GM21825 (cell line): ENCODE measurements around the gene ATG16L2.
"Not testable (repeated sequence)": the region's sequence is repeated elsewhere in the genome, so short reads cannot be mapped to it uniquely, and the experiment has no call there.

Experiments used
- ATAC-seq: cut with Tn5 transposase; IDR thresholded peaks from one replicate; pipeline ENCODE4 v1.9.1; 2021; ENCODE audit warnings: mild to moderate bottlenecking, moderate library complexity; ENCODE audit not compliant: unreplicated experiment

ATG16L2 gene

DNA sequence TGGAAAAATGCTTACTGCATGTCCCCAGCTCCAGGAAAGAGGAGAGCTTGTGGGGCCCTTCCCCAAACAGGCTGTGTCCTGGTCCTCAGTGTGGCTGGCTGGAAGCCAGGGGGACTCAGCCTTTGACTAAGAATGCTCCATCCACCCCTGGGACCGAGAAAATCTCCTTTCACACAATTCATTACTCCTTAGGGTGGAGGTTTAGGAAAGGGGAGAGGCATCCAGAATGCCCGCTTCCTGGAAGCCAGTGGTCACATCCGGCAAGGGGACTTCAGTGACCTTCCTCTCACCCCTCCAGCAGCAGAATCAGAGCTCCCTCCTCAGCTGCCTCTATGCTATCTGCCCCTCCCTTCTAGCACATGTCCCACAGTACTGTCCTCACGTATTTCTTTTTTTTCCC, 21.9 kb downstream of the ATG16L2 start:
- ATAC-seq, result no peak

DNA sequence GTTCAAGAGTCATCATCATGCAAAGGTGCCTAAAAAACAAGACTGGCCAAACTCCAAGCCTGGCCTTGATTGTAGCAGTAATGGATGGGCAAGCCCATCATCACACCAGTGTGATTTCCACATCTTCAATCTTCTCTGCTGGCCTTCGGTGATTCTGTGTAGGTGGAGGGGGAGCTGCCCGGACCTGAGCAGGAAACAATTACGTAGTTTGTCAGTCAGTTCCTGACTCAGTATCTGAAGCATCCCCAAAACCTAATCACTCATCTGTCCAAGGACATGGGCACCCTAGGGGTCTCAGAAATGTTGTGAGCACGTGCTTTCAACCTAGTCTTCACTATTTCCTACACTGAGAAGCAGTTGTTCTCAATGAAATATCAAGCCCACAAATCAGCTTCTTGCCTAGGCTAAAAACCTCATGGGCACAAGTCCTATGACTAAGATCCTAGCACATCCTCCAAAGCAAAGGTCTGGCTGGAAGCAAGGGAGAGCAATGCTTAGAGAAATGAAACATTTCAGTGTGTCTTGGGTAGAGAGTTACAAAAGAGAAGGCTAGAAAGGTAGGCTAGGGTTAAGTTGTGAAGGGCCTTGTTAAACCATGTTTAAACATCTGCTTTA, 24.6 kb downstream of the ATG16L2 start:
- ATAC-seq, result no peak

DNA sequence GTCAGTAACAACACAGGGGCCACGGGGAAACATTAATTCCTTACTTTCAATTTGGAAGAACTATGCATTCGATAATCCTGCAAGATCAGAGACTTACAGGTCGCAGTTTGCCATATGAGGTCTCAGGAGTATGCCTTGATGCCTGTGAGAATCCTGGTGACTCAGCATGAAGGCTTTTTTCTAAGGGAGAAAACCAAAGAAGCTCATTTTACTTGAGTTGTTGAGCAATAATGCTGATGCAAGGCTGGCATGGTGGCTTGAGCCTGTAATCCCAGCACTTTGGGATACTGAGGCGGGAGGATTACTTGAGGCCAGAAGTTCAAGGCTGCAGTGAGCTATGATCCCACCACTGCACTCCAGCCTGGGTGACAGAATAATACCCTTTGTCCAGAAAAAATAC, 26.6 kb downstream of the ATG16L2 start:
- ATAC-seq, result no peak

- ATAC-seq, result no peak
These were observed 27.2 kb downstream of the ATG16L2 start for GRCh38 chr11:72841397-72841796.

DNA sequence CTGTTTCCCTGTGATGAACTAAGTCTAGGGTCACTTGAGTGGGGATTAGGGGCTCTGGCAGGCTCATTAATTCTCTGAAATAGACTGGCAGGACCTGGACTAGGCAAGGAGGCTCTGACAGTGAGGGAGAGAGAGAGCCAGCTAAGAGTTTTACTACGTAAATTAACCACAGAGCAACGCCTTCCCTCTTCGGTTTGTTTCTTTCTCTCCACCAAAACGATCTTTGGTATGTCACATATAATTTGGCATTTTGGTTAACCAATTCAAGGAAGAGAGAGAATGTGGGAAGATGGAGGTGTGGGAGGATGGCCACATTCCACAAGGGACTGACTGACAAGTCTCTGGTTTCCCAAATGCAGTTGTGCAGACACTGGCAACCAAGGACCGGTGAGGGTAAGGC, 27.9 kb downstream of the ATG16L2 start:
- ATAC-seq, result no peak

- ATAC-seq, result no peak
These were observed 28.6 kb downstream of the ATG16L2 start for GRCh38 chr11:72842653-72843330.

DNA sequence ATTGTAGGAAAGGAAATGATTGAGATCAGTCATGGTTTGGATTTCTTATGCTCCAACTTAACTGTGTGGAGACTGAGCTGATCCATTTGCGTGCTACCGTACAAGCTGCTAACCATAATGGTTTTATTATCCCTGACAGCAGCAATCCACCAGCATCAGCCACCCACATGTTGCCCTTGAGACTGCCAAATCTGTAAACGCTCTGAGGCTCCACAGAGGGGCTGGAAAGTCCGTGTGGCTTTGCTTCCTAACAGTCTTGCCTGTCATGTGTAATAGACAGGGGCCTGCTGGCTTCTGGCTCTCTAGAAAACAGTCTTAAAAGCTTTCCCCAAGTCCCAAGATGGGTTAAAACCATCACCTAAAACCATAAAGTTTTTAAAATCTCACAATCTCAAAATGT, 30.1 kb downstream of the ATG16L2 start:
- ATAC-seq, result no peak

- ATAC-seq, result no peak
These were observed 34.7 kb downstream of the ATG16L2 start for GRCh38 chr11:72848846-72849466.

DNA sequence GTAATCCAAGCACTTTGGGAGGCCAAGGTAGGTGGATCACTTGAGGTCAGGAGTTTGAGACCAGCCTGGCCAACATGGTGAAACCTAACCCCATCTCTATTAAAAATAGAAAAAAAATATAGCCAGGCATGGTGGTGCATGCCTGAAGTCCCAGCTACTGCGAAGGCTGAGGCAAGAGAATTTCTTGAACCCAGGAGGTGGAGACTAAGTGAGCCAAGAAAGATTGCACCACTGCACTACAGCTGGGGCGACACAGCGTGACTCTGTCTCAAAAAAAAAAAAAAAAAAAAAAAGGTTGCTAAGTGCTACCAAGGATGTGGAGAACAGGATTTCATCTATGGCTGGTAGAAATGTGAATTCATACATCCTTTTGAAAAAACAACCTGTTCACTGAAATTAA, 36.6 kb downstream of the ATG16L2 start:
- no peak for ATAC-seq

- no peak for ATAC-seq
These were observed 37.5 kb downstream of the ATG16L2 start for GRCh38 chr11:72851726-72852125.

DNA sequence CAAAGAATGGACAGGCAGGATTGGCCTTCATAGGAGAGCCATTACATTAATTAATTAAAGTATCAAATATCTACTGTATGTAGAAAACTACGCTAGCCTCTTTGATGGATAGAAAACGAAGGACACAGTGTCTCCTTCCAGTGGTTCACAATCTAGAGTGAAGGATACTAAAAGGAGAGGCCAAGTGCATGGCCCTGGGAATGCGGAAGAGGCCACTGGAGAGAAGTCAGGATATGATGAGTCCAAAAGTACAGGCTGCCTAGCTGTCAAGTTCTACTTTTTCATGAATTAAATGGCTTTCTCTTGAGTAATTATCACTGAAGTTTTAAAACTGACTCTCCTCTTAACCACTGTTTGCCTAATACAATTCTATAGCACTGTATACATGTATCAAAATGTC, 41.9 kb downstream of the ATG16L2 start:
- no peak for ATAC-seq

DNA sequence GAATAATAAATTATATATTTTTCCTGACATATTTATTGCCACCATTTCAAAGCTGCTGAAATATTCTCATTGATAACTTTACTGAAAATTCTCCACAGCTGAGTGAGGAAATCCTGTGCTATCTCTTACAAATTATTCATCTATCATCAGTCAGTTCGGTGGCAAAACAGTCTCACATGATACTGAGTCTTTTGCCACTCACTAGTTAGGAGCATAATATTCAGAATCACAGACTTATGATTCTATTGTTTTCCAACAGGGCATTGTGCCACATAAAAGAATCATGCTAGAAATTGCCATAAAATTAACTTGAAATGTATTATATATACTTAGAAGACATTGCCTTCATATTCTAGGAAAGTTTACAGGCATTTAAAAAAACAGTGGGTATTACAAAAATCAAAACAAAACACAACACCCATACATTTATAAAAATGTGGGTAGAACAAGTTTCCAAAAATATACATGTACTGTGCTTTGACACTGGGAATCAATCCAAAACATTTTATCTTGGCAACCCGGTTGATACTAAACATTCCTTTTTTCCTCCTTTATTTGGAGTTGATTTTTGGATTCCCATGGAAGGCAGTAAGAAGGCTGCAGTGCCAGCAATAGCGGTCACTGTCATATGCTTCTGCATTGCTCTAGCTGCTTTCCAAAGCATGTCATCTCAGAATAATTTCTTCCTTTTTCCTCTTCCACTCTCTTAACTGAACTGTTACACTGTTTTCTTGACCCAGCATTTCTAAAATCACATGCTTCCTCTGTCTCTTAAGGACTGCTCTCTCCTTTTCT, 42.5 kb downstream of the ATG16L2 start:
- no peak for ATAC-seq

GRCh38 chr11:72858267-72858666, 44.1 kb downstream of the ATG16L2 start:
- ATAC-seq, result not testable (repeated sequence)

DNA sequence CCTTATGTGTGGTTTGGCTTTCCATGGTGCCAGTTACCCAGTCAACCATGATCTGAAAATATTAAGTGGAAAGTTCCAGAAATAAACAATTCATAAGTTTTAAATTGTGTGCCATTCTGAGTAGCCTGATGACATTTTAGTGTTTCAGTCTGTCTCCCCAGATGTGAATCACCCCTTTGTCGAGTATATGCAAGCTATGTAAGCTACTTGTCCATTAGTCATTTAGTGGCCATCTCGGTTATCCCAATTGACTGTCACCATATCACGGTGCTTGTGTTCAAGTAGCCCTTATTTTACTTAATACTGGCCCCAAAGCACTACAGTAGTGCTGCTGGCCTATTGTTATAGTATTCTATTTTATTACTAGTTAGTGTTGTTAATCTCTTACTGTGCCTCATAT, 44.9 kb downstream of the ATG16L2 start:
- no peak for ATAC-seq

DNA sequence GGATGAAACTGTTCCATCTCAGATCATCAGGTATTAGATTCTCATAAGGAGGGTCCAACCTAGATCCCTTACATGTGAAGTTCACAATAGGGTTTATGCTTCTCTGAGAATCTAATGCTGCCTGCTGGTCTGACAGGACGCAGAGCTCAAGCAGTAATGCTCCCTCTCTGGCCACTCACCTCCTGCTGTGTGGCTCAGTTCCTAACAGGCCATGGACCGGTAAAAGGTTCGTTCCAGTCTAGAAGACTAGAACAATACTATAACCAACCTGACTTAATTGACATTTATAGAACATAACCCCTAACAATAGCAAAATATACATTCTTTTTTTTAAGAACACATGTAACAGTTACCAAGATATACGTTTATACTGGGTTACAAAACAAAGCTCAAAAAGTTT, 45.8 kb downstream of the ATG16L2 start:
- no peak for ATAC-seq

- no peak for ATAC-seq
These were observed 46.4 kb downstream of the ATG16L2 start for GRCh38 chr11:72860592-72860991.

DNA sequence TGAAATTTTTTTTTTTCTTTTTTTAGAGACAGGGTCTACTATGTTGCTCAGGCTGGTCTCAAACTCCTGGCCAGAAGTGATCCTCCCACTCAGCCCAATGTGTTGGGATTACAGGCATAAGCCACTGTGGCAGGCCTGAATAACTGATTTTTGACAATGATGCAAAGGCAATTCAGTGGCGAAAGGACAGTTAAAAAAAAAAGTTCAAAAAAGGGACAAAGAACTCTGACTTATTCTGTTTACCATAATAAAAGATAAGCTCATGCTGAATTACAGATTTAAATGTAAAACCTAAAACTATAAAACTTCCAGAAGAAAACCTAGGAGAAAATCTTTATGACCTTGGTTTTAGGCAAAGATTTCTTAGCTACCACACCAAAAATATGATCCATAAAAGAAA, 48.9 kb downstream of the ATG16L2 start:
- ATAC-seq, result no peak

DNA sequence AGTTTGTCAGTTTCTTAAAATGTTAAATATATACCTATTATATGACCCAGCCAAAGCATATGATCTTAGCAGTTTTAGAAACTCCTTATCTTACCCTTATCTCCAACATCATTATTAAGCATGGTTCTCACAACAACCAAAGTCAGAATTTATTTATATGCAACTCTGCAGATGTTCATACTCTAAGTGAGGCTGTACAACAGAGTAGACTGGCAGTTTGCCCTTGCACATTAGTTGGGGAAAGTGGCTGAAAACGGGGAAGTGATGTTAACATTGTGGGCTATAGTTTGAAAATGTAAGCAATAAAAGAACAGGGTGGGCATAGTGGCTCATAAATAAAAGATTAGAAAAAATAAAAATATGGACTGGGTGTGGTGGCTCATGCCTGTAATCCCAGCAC, 49.7 kb downstream of the ATG16L2 start:
- no peak for ATAC-seq

DNA sequence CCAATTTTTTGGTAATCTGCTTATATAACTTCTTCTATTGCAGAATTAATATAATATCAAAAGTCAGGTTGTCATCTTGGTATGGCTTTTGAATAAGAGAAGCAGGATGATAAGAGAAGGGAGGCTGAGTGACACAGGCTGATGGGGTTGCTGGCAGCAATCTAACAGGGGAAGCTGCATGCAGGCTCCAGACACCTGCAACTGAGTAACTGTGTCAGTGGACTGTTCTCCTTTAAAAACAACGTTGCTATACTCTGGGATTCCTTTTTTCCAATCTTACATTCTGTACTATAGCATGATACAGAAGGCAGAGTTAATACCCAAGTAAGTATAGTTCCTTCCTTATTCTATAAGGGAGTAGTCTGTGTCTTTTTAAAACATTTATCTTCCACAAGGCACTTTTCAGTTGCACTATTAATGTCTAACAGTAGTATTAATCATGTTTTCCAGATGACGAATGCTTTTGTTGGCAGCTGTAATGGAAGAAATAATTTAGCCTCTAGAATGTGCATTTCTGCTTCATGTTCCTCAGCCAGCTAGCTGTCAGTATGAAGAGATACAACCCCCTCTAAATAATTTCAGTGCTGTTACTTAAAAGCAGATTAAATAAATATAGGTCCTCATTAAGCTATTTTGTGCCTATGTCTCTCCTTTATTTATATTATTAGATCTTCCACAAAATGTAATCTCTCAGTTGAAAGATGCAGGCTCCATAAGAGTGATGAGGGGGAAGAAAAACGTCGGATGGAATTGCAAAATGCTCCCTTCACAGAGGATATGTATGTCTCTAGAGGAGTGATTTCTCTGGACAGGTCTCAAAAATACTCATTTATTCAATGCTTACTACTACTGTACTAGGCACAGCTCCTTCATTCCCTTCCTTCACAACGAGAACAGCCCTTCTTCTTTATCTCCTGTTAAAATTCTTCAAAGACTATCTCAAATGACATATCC, 50.8 kb downstream of the ATG16L2 start:
- ATAC-seq, result no peak

DNA sequence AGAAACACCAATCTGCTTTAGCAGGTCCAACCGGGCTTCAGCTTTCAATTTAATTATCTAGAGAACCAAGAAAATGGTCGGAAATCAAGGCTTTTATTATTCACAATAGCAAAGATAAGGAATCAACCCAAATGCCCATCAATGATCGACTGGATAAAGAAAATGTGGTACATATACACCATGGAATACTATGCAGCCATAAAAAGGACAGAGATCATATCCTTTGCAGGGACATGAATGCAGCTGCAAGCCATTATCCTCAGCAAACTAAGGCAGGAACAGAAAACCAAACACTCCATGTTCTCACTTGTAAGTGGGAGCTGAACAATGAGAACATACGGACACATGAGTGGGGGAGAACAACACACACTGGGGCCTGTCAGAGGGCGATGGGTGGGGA, 53.8 kb downstream of the ATG16L2 start:
- ATAC-seq, result no peak

- no peak for ATAC-seq
These were observed 55.6 kb downstream of the ATG16L2 start for GRCh38 chr11:72869831-72870230.
